GM19240 (cell line): Measurements from ENCODE around the gene SLC15A4.

Experiments used
- DNase-seq: peaks from one replicate; pipeline ENCODE4 v3.0.0; 2011; ENCODE audit warnings: low spot score; ENCODE audit not compliant: insufficient read length

Gene SLC15A4

GRCh38 chr12:128794661-128795529 lies 28.9 kb downstream of the SLC15A4 start:
- no peak for DNase-seq

GRCh38 chr12:128793701-128794100 lies 30.1 kb downstream of the SLC15A4 start:
- no peak for DNase-seq

- no peak for DNase-seq
These were observed 30.9 kb downstream of the SLC15A4 start for GRCh38 chr12:128792881-128793280.

GRCh38 chr12:128792398-128792797 lies 31.4 kb downstream of the SLC15A4 start:
- DNase-seq, result no peak

GRCh38 chr12:128791395-128792322 lies 32.1 kb downstream of the SLC15A4 start:
- no peak for DNase-seq

- no peak for DNase-seq
These were observed 32.9 kb downstream of the SLC15A4 start for GRCh38 chr12:128790653-128791373.

- DNase-seq, result no peak
These were observed 33.5 kb downstream of the SLC15A4 start for GRCh38 chr12:128790221-128790620.

- DNase-seq, result no peak
These were observed 34.3 kb downstream of the SLC15A4 start for GRCh38 chr12:128789356-128789929.

- no peak for DNase-seq
These were observed 35.9 kb downstream of the SLC15A4 start for GRCh38 chr12:128787827-128788226.

- DNase-seq, result no peak
These were observed 36.9 kb downstream of the SLC15A4 start for GRCh38 chr12:128786741-128787391.

- no peak for DNase-seq
These were observed 39.6 kb downstream of the SLC15A4 start for GRCh38 chr12:128784030-128784760.

GRCh38 chr12:128783129-128783574 lies 40.6 kb downstream of the SLC15A4 start:
- DNase-seq, result no peak

- DNase-seq, result no peak
These were observed 43.9 kb downstream of the SLC15A4 start for GRCh38 chr12:128779901-128780300.

GRCh38 chr12:128772249-128772648 lies 51.5 kb downstream of the SLC15A4 start:
- DNase-seq, result no peak

GRCh38 chr12:128771681-128772080 lies 52.1 kb downstream of the SLC15A4 start:
- no peak for DNase-seq

GRCh38 chr12:128767518-128767917 lies 56.2 kb downstream of the SLC15A4 start:
- DNase-seq, result no peak

GRCh38 chr12:128766738-128767501 lies 56.8 kb downstream of the SLC15A4 start:
- DNase-seq, result no peak

- no peak for DNase-seq
These were observed 60.4 kb downstream of the SLC15A4 start for GRCh38 chr12:128763395-128763794.

GRCh38 chr12:128761379-128761790 lies 62.4 kb downstream of the SLC15A4 start:
- no peak for DNase-seq
